Dorsolateral prefrontal cortex (tissue), 118 donors: ENCODE data around the gene MOB3B. TPM values are rescaled to one million over a fixed set of nuclear protein-coding genes. Genes with fewer than 3 reads are reported as not detected.

Experiments used
- total RNA-seq, 120 experiments: library from RNA; stranded (reverse); gene quantifications; one replicate each; pipeline versions ENCODE4 v1.2.3 to v1.2.4, GENCODE V29; 2022

MOB3B gene
- total RNA-seq, 120 experiments from 2014 or later: 9.4 to 62.2 (median 21.0) TPM

Other genes starting within 250 kb of the MOB3B start
- gene EQTN, start 232.7 kb downstream of the MOB3B start, total RNA-seq: 1 to 10 TPM in 84 of 120 experiments, under 1 TPM in 23, not detected in 13; 0.54 to 6.9 (median 1.5) TPM
- not detected for gene IFNK, start 5.5 kb downstream of the MOB3B start, total RNA-seq
- gene C9orf72, start 43.7 kb upstream of the MOB3B start, total RNA-seq: 10 to 100 TPM; 18.9 to 58.1 (median 42.0) TPM